GM23338 (cell line): ENCODE measurements around the gene KLK2.

Source experiments
- CTCF ChIP-seq, 2 experiments: fragments of 200-600 bp in 1 of 2; sonication (generic) in 1 of 2; conservative IDR thresholded peaks; 2 replicates each; pipeline versions ENCODE4 v1.5.1 to v1.6.1; 2016 to 2017; ENCODE audit warnings: antibody characterized with exemption in 2 of 2, low read depth in 2 of 2, mild to moderate bottlenecking in 2 of 2, moderate library complexity in 1 of 2
- EZH2 ChIP-seq: fragments of 200-600 bp; sonication (generic); IDR thresholded peaks from one replicate; pipeline ENCODE4 v1.8.0; 2017; ENCODE audit warnings: antibody characterized with exemption, mild to moderate bottlenecking, low read depth; ENCODE audit not compliant: unreplicated experiment
- POLR2AphosphoS5 ChIP-seq: IDR thresholded peaks from 2 replicates; pipeline ENCODE4 v1.6.1; 2016; ENCODE audit warnings: antibody characterized with exemption, low read depth
- REST ChIP-seq: IDR thresholded peaks from one replicate; pipeline ENCODE4 v1.6.1; 2018; ENCODE audit warnings: antibody characterized with exemption; ENCODE audit not compliant: unreplicated experiment
- TF ChIP-seq, protein P1 (sequence below): IDR thresholded peaks from 2 replicates; pipeline ENCODE4 v1.6.1; 2016; ENCODE audit warnings: antibody characterized with exemption

DNA sequence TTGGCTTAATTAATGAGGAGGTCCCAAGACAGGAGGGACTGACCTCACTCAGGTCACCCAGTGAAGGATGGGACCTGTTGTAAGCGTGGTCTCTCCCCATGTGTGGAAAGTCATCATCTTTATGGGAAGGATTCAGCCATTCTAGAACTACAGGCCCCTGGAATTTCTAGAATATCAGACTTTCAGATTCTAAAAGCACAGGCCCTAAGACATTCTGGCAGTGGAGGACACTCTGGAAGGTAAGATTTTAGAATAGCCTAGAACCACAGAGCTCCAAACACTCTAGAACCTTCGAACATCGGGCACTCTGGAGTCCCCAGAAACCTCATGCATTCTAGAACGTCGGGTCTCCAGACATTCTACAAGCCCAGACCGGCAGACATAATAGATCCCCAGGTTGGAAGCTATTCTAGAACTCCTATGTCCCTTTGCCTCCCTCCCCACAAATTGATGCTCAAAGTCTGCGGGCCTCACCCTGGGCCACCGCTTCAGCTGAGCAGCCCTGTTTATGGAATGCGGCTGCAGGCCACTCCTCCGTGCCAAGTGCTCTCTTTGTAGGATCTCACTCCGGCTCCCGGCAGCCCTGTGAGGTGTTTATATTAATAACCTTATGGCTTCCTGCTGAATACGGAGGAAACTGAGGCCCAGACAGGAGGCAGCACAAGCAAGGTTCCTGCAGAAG is 38.0 kb upstream of the KLK2 start:
- TF ChIP-seq EZH2 (no peak), CTCF (conservative IDR thresholded peaks at IDR 0.05; ENCODE audit: low read depth in 2 of 2) (no peak), REST (no peak), POLR2AphosphoS5 (no peak)
- TF ChIP-seq, protein P1, sequence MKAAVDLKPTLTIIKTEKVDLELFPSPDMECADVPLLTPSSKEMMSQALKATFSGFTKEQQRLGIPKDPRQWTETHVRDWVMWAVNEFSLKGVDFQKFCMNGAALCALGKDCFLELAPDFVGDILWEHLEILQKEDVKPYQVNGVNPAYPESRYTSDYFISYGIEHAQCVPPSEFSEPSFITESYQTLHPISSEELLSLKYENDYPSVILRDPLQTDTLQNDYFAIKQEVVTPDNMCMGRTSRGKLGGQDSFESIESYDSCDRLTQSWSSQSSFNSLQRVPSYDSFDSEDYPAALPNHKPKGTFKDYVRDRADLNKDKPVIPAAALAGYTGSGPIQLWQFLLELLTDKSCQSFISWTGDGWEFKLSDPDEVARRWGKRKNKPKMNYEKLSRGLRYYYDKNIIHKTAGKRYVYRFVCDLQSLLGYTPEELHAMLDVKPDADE: no peak
